Measurements from ENCODE around the gene IL36A.

Gene IL36A

GRCh38 chr2:113050921-113051895, 45.9 kb downstream of the IL36A start:
- no peak for DNase-seq (ENCODE audit: low spot score)

- no peak for DNase-seq (ENCODE audit: low spot score)
These were observed 47.2 kb downstream of the IL36A start, which contains the start of gene IL36B for GRCh38 chr2:113052396-113052917. Gene IL36B (minus strand): TSS chr2:113052867.

GRCh38 chr2:113053666-113054065, 48.4 kb downstream of the IL36A start:
- no peak for DNase-seq (ENCODE audit: low spot score)

- no peak for DNase-seq (ENCODE audit: low spot score)
These were observed 48.8 kb downstream of the IL36A start for GRCh38 chr2:113054066-113054465.

GRCh38 chr2:113056521-113056920, 51.3 kb downstream of the IL36A start:
- DNase-seq (ENCODE audit: low spot score) = no peak

- DNase-seq (ENCODE audit: low spot score) = no peak
These were observed 51.9 kb downstream of the IL36A start for GRCh38 chr2:113057117-113057516.

Data from hepatic stellate cell (primary cell).